HG02938 (cell line): ENCODE results near the gene PYHIN1.

Source experiments
- ATAC-seq: cut with Tn5 transposase; IDR thresholded peaks from one replicate; pipeline ENCODE4 v1.9.1; 2021; ENCODE audit warnings: mild to moderate bottlenecking, moderate library complexity; ENCODE audit not compliant: unreplicated experiment

The PYHIN1 gene

GRCh38 chr1:158931055-158931737 is at the start of gene PYHIN1:
TSS of gene PYHIN1 (plus strand) at chr1:158931552. CDS start at chr1:158936911, 5,359 bp downstream.
- no peak for ATAC-seq

- ATAC-seq: no peak
Measured at GRCh38 chr1:158893654-158894053, 37.7 kb upstream of the PYHIN1 start.

GRCh38 chr1:158898722-158899121 is 32.6 kb upstream of the PYHIN1 start:
- no peak for ATAC-seq

- no peak for ATAC-seq
Measured at GRCh38 chr1:158901623-158902022, 29.7 kb upstream of the PYHIN1 start.

GRCh38 chr1:158916085-158916484 is 15.3 kb upstream of the PYHIN1 start:
- no peak for ATAC-seq

GRCh38 chr1:158924677-158925076 is 6.7 kb upstream of the PYHIN1 start:
- no peak for ATAC-seq

GRCh38 chr1:158930504-158930903 is 848 bp upstream of the PYHIN1 start:
- no peak for ATAC-seq

GRCh38 chr1:158932171-158932570 is 819 bp downstream of the PYHIN1 start:
- ATAC-seq: no peak

GRCh38 chr1:158933621-158934020 is 2.3 kb downstream of the PYHIN1 start:
- ATAC-seq: no peak

- no peak for ATAC-seq
Measured at GRCh38 chr1:158939180-158939579, 7.8 kb downstream of the PYHIN1 start.

GRCh38 chr1:158941317-158941716 is 10.0 kb downstream of the PYHIN1 start:
- no peak for ATAC-seq

- no peak for ATAC-seq
Measured at GRCh38 chr1:158942490-158942889, 11.1 kb downstream of the PYHIN1 start.

- no peak for ATAC-seq
Measured at GRCh38 chr1:158943059-158943458, 11.7 kb downstream of the PYHIN1 start.

- no peak for ATAC-seq
Measured at GRCh38 chr1:158945061-158945460, 13.7 kb downstream of the PYHIN1 start.

- no peak for ATAC-seq
Measured at GRCh38 chr1:158946785-158947184, 15.4 kb downstream of the PYHIN1 start.

- ATAC-seq: no peak
Measured at GRCh38 chr1:158951956-158952355, 20.6 kb downstream of the PYHIN1 start.

GRCh38 chr1:158952416-158952815 is 21.1 kb downstream of the PYHIN1 start:
- no peak for ATAC-seq

- no peak for ATAC-seq
Measured at GRCh38 chr1:158961178-158961577, 29.8 kb downstream of the PYHIN1 start.

- ATAC-seq: no peak
Measured at GRCh38 chr1:158962983-158963382, 31.6 kb downstream of the PYHIN1 start.

- ATAC-seq: no peak
Measured at GRCh38 chr1:158969166-158969565, 37.8 kb downstream of the PYHIN1 start.

GRCh38 chr1:158969855-158970254 is 38.5 kb downstream of the PYHIN1 start:
- ATAC-seq: no peak

- no peak for ATAC-seq
Measured at GRCh38 chr1:158972841-158973240, 41.5 kb downstream of the PYHIN1 start.

- ATAC-seq: no peak
Measured at GRCh38 chr1:158976219-158976618, 44.9 kb downstream of the PYHIN1 start.
